ENCODE data around the gene APOA4.

GRCh38 chr11:116814502-116814901 is 8.6 kb downstream of the APOA4 start:
- TF ChIP-seq CTCF (IDR thresholded peaks at IDR 0.05) (no peak), POLR2A (IDR thresholded peaks at IDR 0.05) (no peak)

All from lower leg skin (tissue), 3 donors.